Kidney epithelial cell (primary cell): Measurements from ENCODE around the gene NTSR2. TPM values are rescaled to one million over a fixed set of nuclear protein-coding genes. Genes with fewer than 3 reads are reported as not detected.

Experiments used
- DNase-seq: peaks from one replicate; pipeline ENCODE4 v3.0.0-alpha.2; 2010; ENCODE audit warnings: low read depth
- H3K27me3 ChIP-seq: 2 replicates; pipeline ENCODE4 v1.6.0; 2011; ENCODE audit warnings: low read length; ENCODE audit not compliant: control insufficient read depth, insufficient read depth
- H3K36me3 ChIP-seq: 2 replicates; pipeline ENCODE4 v1.5.1; 2011; ENCODE audit warnings: low read length; ENCODE audit not compliant: control insufficient read depth, insufficient read depth
- H3K4me3 ChIP-seq: 2 replicates; pipeline ENCODE4 v1.5.1; 2011; ENCODE audit warnings: low read depth, mild to moderate bottlenecking, control low read depth, low read length
- total RNA-seq: library from RNA; depleted of rRNA; stranded (reverse); fragments of >200 nt; gene quantifications from 2 replicates; pipeline ENCODE4 v1.2.3, GENCODE V29; 2015
- TF ChIP-seq, protein P1 (sequence below): IDR thresholded peaks from 2 replicates; pipeline ENCODE4 v1.5.1; 2011; ENCODE audit warnings: mild to moderate bottlenecking, moderate library complexity, low read length, control low read depth, inconsistent platforms; ENCODE audit not compliant: insufficient read depth, poor library complexity, severe bottlenecking

The NTSR2 gene
- total RNA-seq, 1 donor from 2014 or later = not detected

DNA sequence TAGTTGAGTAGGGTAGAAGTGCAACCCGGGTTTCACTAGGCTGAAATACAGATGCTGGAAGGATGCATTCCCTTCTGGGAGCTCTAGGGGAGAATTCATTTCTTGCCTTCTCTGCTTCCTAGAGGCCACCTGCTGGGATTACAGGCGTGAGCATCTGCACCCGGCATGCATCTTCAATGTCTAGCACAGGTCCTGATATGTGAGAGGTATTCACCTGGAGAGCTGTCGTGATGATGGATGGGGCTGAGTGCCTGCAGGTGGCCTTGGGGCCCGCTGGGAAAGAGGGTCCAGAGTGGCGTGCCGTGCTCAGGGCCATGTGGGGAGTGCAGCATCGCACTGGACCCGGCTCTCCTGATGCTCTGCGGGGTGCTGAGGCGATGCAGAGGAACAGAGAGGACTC lies 6.6 kb upstream of the NTSR2 start:
- peaks cover 34% of the 10 kb centered on the region for H3K27me3 ChIP-seq
- H3K36me3 ChIP-seq = no peaks in the 10 kb centered on the region
- TF ChIP-seq, protein P1, sequence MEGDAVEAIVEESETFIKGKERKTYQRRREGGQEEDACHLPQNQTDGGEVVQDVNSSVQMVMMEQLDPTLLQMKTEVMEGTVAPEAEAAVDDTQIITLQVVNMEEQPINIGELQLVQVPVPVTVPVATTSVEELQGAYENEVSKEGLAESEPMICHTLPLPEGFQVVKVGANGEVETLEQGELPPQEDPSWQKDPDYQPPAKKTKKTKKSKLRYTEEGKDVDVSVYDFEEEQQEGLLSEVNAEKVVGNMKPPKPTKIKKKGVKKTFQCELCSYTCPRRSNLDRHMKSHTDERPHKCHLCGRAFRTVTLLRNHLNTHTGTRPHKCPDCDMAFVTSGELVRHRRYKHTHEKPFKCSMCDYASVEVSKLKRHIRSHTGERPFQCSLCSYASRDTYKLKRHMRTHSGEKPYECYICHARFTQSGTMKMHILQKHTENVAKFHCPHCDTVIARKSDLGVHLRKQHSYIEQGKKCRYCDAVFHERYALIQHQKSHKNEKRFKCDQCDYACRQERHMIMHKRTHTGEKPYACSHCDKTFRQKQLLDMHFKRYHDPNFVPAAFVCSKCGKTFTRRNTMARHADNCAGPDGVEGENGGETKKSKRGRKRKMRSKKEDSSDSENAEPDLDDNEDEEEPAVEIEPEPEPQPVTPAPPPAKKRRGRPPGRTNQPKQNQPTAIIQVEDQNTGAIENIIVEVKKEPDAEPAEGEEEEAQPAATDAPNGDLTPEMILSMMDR = no peak
- no peak for DNase-seq
- no peak overlapping the region for H3K4me3 ChIP-seq

DNA sequence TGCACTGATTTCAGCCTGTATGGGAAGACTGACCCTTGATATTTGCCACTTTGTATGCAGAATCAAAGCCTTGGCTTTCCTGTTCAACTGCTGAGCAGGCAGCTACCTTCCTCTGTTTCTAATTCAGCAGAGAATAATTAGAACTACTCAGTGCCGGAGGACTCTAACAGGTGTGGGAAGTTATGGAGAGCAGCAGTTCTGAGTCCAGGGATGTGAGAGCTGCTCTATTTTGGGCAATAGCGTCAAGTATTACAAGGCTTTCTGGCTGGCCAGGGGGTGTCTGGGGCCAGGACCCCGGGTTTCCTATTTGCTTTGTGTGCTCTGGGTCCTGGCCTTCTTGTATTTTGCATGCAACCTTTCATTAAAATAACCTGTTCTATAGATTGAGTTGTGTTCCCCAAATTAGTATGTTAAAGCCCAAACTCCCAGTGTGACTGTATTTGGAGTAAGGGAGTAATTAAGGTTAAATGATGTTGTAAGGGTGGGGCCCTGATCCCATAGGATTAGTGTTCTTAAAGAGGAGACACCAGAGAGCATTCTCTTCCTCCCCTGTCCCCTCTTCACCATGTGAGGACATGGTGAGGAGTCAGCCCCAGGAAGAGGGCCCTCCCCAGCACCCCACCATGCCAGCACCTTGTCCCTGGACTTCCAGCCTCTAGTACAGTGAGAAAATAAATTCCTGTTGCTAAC lies 5.6 kb upstream of the NTSR2 start:
- Histone ChIP-seq H3K36me3 (no peaks in the 10 kb centered on the region), H3K4me3 (no peak overlapping the region), H3K27me3 (peaks cover 34% of the 10 kb centered on the region)
- TF ChIP-seq, protein P1 = no peak
- no peak for DNase-seq

DNA sequence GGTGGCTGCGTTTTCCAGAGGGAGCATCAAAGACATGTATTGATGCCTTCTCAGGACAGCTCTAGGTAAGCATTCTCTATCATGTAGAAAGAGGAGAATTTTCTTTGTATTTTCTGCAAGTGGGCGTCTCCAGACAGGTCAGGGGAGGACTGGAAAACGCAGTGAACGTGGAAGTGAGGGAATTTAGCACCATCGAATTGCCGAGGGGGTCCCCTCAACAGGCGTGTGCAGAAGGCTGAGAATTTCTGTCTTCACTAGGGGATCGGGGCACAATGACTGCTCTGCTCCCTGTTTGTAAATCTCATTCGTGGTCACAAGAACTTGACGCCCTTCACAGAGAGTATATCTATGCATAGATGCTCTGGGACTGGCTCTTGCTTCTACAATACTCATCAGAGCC lies 5.0 kb upstream of the NTSR2 start:
- no peak for DNase-seq
- Histone ChIP-seq H3K4me3 (no peak overlapping the region), H3K27me3 (peaks cover 40% of the 10 kb centered on the region), H3K36me3 (peaks cover 1% of the 10 kb centered on the region)
- TF ChIP-seq, protein P1 = no peak

DNA sequence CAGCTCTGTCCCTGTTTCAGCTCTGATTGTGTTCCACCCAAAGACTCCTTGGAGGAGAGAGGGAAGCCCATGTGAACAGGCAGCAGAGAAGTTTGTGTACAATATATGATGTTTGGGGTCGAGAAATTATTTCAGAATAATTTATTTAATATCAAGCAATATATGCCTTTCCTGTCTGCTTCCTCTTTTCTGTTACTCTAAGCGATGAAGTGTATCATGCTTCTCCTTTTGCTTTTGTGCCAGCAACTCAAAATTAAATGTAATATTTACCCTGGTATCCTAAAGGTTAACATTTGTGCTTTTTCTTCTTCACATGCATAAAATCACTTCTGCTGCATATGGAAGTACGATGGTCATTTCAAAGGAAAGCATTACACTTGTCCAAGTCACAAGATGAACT lies 2.4 kb upstream of the NTSR2 start:
- TF ChIP-seq, protein P1 = no peak
- Histone ChIP-seq H3K36me3 (peaks cover 1% of the 10 kb centered on the region), H3K4me3 (no peak overlapping the region), H3K27me3 (peaks cover 26% of the 10 kb centered on the region)
- no peak for DNase-seq

DNA sequence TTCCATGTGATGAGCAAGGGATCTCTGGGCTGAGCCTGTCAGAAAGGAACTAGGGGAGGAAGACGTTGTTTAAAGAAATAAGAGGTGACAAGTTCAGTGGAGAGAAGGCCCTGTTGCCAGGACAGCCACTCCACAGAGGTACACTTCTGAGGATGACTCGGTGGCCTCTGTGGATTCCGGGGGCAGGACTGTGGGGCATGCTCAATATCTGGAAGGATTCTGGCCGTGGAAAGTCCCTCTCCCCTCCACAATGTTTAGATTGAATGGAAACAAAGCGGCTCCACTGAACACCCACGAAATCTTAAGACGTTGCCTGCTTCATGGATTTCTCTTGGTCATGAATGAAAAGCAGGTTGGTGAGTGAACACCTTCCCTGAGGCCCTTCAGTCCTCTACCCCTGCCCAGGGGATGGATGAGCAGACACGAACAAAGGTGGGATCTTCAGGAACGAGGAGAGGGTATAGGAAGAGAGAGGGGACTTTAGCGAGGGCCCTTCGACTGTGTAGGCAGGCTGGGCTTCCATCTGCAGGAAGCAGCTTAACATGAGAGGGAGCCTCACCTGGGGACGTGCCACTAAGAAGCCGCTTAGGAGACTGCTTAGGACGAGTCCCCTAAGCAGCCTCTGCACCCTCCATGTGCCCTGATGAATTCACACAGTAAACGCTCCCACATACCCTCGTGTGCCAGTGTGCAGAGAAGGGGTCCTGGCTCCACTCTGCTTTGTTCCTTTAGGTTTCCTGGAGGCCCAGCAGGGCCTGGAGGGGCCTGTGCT lies 1.9 kb downstream of the NTSR2 start:
- no peak for DNase-seq
- Histone ChIP-seq H3K27me3 (peaks cover 7% of the 10 kb centered on the region), H3K36me3 (peaks cover 1% of the 10 kb centered on the region), H3K4me3 (no peak overlapping the region)
- TF ChIP-seq, protein P1 = no peak
